ENCODE measurements around the gene PRDM12. TPM values are rescaled to one million over a fixed set of nuclear protein-coding genes. Genes with fewer than 3 reads are reported as not detected.

The PRDM12 gene
- total RNA-seq, 1 experiment from 2014 or later: 0.28 TPM

DNA sequence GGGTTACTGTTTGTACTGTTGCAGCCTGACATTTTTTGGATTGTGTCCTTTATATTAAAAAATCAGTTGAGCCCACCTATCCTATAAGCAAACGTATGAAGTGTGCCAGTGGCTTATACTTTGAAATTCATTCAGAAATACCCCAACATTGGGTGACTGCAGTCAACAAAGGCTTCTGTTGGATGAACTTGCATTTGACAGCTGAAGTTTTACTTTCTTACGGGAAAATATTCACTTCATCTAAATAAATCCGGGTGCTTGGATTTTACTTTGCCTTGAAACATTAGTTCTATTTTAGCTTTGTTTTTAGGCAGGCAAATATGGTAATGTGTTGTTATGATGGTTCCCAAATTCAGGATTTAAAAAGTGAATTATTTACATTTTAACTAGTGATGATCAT is 50.9 kb downstream of the PRDM12 start:
- H3K27ac Mint-ChIP-seq (ENCODE audit: low read depth, unreplicated experiment): peak overlapping the region; percentile 98
- POLR2A ChIA-PET: interaction anchor here (0.6 to 3.8 kb wide), 18 partner anchors 10 to 269 kb away, joined by 3 to 34 read pairs (median 3); partner anchors contain the start of gene EXOSC2
- intact Hi-C loops (cut with micrococcal nuclease): no loop called here

DNA sequence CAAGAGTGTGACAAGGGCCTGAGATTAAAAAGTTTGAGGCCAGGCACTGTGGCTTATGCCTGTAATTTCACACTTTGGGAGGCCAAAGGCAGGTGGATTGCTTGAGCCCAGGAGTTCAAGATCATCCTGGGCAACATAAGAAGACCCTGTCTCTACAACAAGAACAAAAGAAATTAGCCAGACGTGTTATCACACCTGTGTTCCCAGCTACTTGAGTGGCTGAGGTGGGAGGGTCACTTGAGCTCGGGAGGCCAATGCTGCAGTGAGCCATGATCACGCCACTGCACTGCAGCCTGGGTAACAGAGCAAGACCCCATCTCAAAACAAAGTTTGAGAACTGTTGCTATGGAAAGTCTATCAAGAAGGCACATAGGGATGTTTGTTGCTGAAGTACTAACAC is 54.2 kb downstream of the PRDM12 start:
- Mint-ChIP-seq H3K4me3 (ENCODE audit: unreplicated experiment) (no peak overlapping the region), H3K27ac (ENCODE audit: low read depth, unreplicated experiment) (no peak overlapping the region), H3K9me3 (ENCODE audit: unreplicated experiment) (no peaks in the 10 kb centered on the region), H3K27me3 (ENCODE audit: insufficient read depth, unreplicated experiment) (no peaks in the 10 kb centered on the region), H3K4me1 (ENCODE audit: insufficient read depth, unreplicated experiment) (peaks cover 8% of the 10 kb centered on the region), H3K36me3 (ENCODE audit: insufficient read depth, unreplicated experiment) (no peaks in the 10 kb centered on the region)
- CTCF ChIA-PET: no interaction called here
- POLR2A ChIA-PET: interaction anchor here (1.6 kb wide), 1 partner anchor 25 kb away, joined by 3 read pairs; the partner anchor contains the start of gene EXOSC2
- no peak for DNase-seq (ENCODE audit: unreplicated experiment)
- intact Hi-C loops (cut with micrococcal nuclease): no loop called here
- BruUV-seq (replicated peaks): no TSS peak
- TF ChIP-seq, protein P1, sequence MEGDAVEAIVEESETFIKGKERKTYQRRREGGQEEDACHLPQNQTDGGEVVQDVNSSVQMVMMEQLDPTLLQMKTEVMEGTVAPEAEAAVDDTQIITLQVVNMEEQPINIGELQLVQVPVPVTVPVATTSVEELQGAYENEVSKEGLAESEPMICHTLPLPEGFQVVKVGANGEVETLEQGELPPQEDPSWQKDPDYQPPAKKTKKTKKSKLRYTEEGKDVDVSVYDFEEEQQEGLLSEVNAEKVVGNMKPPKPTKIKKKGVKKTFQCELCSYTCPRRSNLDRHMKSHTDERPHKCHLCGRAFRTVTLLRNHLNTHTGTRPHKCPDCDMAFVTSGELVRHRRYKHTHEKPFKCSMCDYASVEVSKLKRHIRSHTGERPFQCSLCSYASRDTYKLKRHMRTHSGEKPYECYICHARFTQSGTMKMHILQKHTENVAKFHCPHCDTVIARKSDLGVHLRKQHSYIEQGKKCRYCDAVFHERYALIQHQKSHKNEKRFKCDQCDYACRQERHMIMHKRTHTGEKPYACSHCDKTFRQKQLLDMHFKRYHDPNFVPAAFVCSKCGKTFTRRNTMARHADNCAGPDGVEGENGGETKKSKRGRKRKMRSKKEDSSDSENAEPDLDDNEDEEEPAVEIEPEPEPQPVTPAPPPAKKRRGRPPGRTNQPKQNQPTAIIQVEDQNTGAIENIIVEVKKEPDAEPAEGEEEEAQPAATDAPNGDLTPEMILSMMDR (IDR thresholded peaks at IDR 0.05; ENCODE audit: unreplicated experiment): no peak

More for the DNA sequence above, 50.9 kb downstream of the PRDM12 start:
- Mint-ChIP-seq H3K36me3 (ENCODE audit: insufficient read depth, unreplicated experiment) (no peaks in the 10 kb centered on the region), H3K4me1 (ENCODE audit: insufficient read depth, unreplicated experiment) (peaks cover 8% of the 10 kb centered on the region), H3K9me3 (ENCODE audit: unreplicated experiment) (no peaks in the 10 kb centered on the region), H3K4me3 (ENCODE audit: unreplicated experiment) (peak overlapping the region; percentile 94), H3K27me3 (ENCODE audit: insufficient read depth, unreplicated experiment) (no peaks in the 10 kb centered on the region)
- CTCF ChIA-PET: interaction anchor here (0.6 to 2.7 kb wide), 7 partner anchors 11 to 332 kb away, joined by 3 to 11 read pairs (median 3); no protein-coding TSS in a partner anchor
- no TSS peak for BruUV-seq (replicated peaks)
- DNase-seq (ENCODE audit: unreplicated experiment): no peak
- TF ChIP-seq, protein P1 (IDR thresholded peaks at IDR 0.05; ENCODE audit: unreplicated experiment): no peak

DNA sequence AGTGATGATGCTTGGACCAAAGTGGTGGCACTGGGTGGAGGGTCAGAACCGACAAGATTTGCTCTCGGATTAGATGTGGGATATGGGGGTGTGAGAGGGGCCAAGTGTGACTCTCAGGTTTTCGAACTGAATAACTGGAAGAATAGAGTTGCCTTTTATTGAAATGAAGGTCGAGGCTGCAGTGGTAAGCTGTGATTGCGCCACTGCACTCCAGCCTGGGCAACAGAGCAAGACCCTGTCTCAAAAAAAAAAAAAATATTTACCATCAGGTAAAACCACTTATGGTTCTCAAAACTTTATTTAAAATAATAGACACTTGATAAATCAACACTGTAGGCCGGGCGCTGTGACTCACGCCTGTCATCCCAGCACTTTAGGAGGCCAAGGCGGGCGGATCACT is 56.4 kb downstream of the PRDM12 start:
- CTCF ChIA-PET: no interaction called here
- Mint-ChIP-seq H3K4me1 (ENCODE audit: insufficient read depth, unreplicated experiment) (no peaks in the 10 kb centered on the region), H3K36me3 (ENCODE audit: insufficient read depth, unreplicated experiment) (no peaks in the 10 kb centered on the region), H3K27ac (ENCODE audit: low read depth, unreplicated experiment) (peak overlapping the region; percentile 15), H3K4me3 (ENCODE audit: unreplicated experiment) (no peak overlapping the region), H3K27me3 (ENCODE audit: insufficient read depth, unreplicated experiment) (no peaks in the 10 kb centered on the region), H3K9me3 (ENCODE audit: unreplicated experiment) (no peaks in the 10 kb centered on the region)
- DNase-seq (ENCODE audit: unreplicated experiment): no peak
- POLR2A ChIA-PET: no interaction called here
- intact Hi-C loops (cut with micrococcal nuclease): no loop called here
- TF ChIP-seq, protein P1 (IDR thresholded peaks at IDR 0.05; ENCODE audit: unreplicated experiment): no peak
- no TSS peak for BruUV-seq (replicated peaks)

DNA sequence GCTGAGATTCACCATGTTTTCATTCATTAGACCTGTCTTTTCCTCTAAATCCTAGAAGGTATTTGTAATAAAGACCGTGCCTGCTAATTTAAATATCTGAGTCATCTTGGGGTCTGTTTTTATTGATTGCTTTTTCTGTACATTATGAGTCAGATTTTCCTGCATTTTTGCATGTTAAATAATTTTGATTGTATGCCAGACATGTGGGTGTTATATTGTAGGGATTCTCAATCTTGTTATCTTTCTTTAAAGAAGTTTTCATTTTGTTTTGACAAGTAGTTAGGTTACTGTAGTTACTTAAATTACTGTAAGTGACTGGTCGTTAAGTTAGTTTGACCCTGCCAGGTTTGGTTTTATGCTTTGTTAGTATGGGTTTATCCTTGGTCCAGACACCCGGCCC is 64.3 kb downstream of the PRDM12 start:
- ChIA-PET CTCF (interaction anchor here (0.7 kb wide), 2 partner anchors 43 to 270 kb away, joined by 3 read pairs; no protein-coding TSS in a partner anchor), POLR2A (no interaction called here)
- TF ChIP-seq, protein P1 (IDR thresholded peaks at IDR 0.05; ENCODE audit: unreplicated experiment): no peak
- H3K4me3 Mint-ChIP-seq (ENCODE audit: unreplicated experiment): no peak overlapping the region
- H3K4me1 Mint-ChIP-seq (ENCODE audit: insufficient read depth, unreplicated experiment): peaks cover 22% of the 10 kb centered on the region
- BruUV-seq (replicated peaks): no TSS peak
- no peaks in the 10 kb centered on the region for H3K9me3 Mint-ChIP-seq (ENCODE audit: unreplicated experiment)
- DNase-seq (ENCODE audit: unreplicated experiment): peak; percentile 44
- no peaks in the 10 kb centered on the region for H3K27me3 Mint-ChIP-seq (ENCODE audit: insufficient read depth, unreplicated experiment)
- intact Hi-C loops (cut with micrococcal nuclease): no loop called here
- no peak overlapping the region for H3K27ac Mint-ChIP-seq (ENCODE audit: low read depth, unreplicated experiment)
- peaks cover 10% of the 10 kb centered on the region for H3K36me3 Mint-ChIP-seq (ENCODE audit: insufficient read depth, unreplicated experiment)
